NCI-H1436 treated with DMSO at 0.1 percent for 48 hours (cell line): ENCODE results near the gene RFX5.
"Not testable (repeated sequence)": the region's sequence is repeated elsewhere in the genome, so short reads cannot be mapped to it uniquely, and the experiment has no call there.

Experiments used
- DNase-seq: peaks from one replicate; lab custom pipeline; 2025; lab: John Stamatoyannopoulos, UW

RFX5 gene

DNA sequence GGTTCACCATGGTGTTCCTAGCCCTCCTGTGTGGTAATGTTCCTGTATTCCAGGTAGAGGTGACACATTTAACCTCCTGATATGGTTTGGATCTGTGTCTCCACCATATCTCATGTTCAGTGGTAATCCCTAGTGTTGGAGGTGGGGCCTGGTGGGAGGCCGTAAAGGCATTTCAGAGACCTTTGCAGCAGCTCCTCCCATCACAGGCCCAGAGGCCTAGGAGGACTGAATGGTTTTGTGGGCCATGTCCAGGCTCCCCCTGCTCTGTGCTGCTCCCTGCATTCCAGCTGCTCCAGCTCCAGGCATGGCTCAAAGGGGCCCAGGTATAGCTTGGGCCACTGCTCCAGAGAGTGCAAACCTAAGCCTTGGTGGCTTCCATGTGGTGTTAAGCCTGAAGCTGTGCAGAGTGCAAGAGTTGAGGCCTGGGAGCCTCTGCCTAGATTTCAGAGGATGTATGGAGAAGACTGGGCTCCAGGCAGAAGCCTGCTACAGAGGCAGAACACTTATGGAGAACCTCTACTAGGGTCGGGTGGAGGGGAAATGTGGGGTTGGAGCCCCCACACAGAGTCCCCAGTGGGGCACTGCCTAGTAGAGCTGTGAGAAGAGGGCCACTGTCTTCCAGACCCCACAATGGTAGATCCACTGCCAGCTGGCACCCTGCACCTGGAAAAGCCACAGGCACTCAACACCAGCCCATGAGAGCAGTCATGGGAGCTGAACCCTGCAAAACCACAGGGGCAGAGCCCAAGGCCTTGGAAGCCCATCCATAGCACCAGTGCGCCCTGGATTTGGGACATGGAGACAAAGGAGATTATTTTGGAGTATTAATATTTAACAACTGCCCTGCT is 15.5 kb upstream of the RFX5 start:
- DNase-seq, result no peak

DNA sequence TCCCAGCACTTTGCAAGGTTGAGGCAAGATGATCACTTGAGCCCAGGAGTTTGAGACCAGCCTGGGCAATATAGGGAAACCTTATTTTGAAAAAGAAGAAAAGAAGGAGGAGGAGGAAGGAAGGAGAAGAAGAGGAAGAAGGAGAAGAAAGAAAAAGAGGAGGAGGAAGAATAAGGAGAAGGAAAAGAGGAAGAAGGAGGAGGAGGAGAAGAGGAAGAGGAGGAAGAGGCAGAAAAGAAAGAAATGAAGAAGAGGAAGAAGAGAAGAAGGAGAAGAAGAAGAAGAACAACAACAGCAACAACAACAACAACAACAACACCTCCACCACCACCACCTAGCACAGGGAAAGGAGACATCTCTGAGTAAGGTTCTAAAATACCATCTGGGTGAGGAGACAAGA is 14.8 kb upstream of the RFX5 start:
- no peak for DNase-seq

GRCh38 chr1:151356696-151357095 is 9.6 kb upstream of the RFX5 start:
- no peak for DNase-seq

DNA sequence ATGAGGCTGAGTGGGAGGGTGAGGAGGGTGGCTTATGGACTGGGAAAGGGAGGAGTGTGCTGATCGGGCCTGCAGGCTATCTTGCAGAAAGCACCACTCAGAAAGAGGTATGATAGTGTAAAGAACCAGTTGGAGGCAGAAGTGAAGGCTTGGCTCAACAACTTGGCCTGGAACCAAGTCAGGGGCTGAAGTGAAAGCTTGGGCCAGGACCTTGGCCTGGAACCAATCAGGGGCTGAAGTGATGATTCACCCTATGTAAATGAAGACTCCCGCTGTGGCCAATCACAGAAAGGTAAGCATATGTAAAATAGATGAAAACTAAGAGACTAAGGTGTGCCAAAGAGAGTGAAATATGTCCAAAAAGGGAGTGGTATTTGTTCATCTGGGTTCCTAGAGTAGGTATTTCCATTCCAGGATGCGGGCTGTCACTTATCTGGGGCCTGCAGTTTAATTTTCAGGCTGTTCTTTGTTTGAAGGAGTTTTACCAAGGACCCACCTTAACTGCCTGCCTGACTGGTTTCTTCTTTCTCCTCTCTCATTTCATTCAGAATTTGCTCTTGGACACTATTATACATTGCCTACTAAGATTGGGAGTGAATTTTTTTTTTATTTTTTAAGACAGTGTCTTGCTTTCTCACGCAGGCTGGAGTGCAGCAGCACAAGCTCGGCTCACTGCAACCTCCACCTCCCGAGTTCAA is 5.1 kb upstream of the RFX5 start:
- no peak for DNase-seq

DNA sequence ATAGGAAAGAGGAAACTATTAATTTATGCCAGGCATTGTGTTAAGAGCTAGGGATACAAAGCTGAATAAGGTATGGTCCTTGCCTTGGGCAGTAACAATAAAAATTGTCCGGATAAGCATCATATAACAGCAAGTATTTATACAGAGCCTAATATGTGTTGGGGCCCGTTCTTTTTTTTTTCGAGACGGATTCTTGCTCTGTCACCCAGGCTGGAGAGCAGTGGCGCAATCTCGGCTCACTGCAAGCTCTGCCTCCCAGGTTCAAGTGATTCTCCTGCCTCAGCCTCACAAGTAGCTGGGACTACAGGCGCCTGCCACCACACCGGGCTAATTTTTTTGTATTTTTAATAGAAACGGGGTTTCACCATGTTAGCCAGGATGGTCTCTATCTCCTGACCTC is 3.3 kb upstream of the RFX5 start:
- DNase-seq, result not testable (repeated sequence)

DNA sequence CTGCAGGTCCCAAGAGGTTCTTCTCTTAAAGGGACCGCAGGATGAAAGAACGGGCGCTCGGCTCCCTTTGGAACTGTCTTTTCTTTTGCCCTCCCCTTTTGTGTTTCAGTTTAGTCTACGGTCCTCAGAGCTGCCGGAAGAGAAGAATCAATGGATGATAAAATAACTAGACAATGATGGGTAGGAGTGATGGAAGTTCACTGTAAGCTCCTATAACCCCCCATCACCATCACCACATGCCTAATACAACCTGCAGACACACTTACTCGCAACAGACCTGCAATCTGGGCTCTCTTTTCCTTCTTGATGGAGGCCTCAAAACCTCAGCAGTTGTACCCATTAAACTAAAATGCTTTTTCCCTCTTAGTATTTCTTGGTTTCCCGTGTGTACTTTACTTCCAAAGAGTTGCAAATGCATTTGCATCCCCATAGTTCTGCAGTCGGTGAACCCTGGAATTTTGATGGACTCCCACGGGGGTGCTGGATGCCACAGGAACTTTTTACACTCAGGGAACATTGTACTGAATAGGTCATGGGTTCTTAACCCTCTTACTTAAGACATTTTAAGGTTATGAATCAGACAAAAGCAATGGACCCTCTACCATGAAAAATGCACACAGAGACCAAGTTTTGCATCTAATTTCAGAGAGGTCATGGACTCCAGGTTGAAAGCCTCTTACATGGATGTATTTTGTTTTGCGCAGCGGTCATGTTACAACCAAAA is 633 bp upstream of the RFX5 start:
- no peak for DNase-seq

DNA sequence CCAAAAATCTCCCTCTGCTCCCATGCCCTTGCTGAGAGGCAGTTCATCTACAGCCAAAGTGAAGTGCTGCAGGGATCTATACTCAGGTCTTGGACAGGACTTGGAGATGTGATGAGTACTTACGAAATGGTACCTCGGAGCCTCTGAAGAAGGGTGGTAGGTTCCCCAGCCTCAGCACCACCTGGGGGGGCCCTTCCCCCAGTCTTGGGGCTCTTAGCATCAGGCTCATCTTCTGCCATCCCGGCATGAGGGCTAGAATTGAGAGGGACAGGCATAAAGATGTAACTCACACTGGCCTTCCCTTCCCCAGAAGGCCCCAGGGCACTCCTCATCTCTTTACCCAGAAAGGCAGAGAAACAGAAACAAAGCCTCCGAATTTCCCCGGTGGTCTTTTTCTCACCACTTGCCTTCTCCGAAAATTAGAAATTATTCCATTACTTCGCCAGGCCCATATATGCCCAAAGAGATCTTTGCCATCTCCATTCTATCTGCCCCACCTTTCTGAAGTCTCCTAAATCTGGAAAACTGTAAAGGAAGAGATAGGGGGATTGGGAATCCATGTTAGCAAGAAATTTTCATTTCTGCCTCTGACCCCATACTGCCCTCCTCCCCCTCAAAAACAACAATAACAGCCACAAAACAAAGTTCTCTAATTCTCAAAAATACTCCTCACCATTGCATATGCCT is 827 bp downstream of the RFX5 start:
- DNase-seq, result no peak

GRCh38 chr1:151344291-151344690 is 2.8 kb downstream of the RFX5 start:
- no peak for DNase-seq

GRCh38 chr1:151343587-151343986 is 3.5 kb downstream of the RFX5 start:
- DNase-seq, result no peak

DNA sequence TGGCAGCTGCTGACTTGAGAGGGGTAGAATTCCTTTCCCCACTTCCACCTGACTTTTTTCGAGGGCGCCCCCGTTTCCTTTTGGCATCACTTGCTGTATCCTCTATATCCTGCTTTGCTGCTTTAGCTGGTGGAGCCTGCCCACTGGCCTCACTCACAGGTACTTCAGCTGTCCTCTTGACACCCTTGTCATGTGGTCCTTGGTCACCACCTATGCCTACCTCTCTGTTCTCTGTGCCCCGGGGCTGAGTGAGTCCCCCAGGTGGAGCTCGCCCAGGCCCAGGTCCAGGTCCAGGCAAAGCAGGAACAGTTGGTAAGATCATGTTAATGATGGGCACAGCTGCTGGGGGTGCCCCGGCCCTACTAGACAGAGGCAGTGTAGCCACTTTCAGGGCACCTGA is 4.5 kb downstream of the RFX5 start:
- no peak for DNase-seq

GRCh38 chr1:151342021-151342420 is 5.0 kb downstream of the RFX5 start:
- no peak for DNase-seq

GRCh38 chr1:151340870-151341754 is 5.9 kb downstream of the RFX5 start:
- peak; percentile 38 for DNase-seq

DNA sequence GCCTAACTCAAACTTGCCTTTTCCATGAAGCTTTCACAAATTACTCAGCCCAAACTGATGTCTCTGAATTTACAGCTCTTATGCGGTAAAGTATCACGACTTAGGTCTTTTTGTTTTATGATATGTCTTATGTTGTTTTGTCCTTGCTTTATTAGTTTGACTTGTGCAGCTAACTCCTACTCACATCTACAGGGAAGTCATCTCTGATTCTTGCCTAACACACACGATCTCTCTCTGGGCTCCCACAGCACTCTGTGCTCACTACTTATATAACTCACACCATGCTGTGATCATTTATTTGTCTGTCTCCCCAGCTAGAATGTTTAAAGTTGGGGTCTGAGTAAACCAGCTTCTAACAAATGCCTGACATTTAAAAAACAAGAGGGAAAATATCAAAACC is 10.5 kb downstream of the RFX5 start:
- no peak for DNase-seq

DNA sequence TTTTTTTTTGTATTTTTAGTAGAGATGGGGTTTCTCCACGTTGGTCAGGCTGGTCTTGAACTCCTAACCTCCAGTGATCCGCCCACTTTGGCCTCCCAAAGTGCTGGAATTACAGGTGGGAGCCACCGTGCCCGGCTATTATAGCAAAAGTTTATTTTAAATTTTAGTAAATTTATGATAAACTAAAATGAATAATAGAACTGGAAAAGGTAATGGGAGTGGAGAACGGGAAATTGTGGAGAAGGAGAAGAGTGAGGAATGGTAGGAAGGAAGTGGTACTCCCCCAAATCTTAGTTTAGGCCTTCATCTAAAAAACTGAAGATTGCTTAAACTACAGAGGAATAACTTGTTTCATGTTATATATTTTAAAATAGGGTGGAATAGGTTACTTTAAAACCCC is 12.2 kb downstream of the RFX5 start:
- no peak for DNase-seq

DNA sequence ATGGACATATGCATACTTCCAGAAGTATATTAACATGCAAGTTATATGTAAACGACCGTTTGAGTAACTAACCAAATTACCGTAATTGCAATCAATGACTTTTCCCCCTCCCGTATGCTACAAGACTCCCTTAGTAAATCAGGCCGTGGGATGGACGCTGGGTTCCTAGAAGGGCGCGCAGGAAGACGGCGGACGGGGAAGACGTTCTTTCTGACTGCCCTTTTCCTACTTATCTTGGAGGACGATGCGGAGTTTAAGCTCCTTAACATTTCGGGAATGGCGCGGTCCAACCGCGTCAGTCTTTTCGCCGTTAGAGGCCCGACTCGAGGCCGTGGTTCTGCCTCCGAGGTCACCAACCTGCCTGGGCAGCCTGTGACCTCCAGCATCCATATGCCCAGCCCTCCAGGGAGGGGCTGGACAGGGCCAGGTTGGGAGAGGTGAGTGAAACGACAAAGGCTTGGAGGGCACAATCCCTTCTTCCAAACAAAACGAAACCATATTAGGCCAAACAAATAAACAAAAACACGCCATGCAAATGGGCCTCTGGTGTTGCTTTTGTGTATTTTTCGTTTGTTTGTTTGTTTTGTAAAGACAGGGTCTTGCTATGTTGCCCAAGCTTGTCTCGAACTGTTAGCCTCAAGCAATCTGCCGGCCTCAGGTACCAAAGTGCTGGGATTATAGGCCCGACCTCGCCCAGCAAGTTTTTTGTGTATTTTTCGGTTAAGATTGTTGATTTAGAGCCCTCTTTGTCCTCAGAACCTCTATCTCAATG is 19.0 kb downstream of the RFX5 start:
- DNase-seq, result no peak

DNA sequence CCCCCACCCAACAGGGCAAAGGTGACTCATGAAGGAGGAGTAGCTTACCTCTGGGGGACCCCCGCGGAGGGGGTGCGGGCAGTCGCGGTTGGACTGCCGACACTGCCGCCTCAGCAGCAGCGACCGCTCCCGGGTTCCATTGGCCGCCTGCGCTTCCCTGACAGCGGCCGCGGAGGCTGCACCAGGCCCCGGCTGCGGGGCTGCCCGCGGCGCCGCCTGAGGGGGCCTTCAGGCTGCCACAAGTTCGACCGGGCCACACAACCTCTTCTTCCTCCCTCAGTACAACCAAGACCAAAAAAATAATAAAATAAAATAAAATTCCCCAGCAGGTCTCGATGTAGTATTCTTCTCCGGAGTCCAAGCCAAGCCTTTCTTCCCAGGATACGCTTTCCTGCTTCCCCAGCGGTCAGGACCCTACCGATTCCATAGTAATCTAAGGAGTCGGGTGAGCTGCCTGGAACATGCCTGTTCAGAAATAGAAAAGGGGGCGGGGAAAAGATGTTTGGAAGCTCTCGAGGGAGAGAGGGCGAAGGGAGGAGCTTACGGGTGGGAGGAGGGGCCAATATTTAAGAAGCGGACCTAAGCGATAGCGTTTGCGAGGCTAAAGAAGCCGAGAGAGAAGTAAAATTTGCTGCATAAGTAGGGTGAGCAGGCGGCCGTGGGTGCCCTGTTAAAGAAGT is 19.7 kb downstream of the RFX5 start, which contains the start of gene PI4KB:
PI4KB (minus strand) TSS at position 194 of the 680 bp plus-strand sequence. CDS start 10,935 bp downstream, outside the sequence.
- peak; percentile 96 for DNase-seq

GRCh38 chr1:151326619-151327222 is 20.3 kb downstream of the RFX5 start:
- no peak for DNase-seq

- no peak for DNase-seq
These were observed 21.2 kb downstream of the RFX5 start for GRCh38 chr1:151325646-151326429.
